ENCODE results near the gene RBP2.

RBP2 gene

DNA sequence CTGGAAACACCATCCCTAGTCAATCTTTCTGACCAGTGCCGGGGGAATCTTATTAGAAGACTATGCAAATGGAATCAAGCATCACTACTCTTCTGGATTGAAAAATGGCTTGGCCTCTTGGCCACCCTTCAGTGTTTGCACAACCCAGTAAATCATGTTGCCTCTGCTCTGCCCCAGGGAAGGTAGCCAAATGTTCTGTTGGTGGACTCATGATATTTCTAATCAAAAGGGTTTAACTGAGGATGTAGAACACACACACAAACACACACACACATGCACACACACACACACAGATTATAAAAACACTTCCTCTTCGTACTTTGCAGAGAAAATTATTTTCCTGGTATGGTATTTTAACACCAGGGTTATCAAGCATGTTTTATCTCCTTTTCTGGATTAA lies 7.9 kb downstream of the RBP2 start:
- no peak for TF ChIP-seq GATA3 (IDR thresholded peaks at IDR 0.05; ENCODE audit: low read depth, low read length)
- TF ChIP-seq GATA2 (IDR thresholded peaks at IDR 0.05; ENCODE audit: low read depth, low read length), result no peak

DNA sequence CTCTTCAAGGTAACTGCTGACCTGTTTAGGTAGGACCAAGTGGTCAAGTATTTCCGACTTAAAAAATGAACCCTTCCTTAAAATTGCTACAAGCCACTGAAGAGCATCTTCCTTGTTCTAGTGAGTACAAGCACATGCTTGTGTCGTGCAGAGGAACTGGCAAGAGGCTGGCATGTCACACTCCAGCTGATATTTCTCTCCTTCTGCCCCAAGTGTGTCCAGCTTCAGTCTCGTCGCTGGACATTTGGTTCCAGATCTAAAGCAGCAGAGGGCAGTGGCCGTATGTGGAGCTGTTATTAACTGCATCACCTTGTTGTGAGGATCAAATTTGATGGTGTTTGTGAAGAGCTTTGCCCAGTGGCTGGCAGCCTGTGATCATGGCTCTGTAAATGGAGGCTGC lies 10.0 kb downstream of the RBP2 start:
- TF ChIP-seq GATA2 (IDR thresholded peaks at IDR 0.05; ENCODE audit: low read depth, low read length), result no peak
- TF ChIP-seq GATA3 (IDR thresholded peaks at IDR 0.05; ENCODE audit: low read depth, low read length), result no peak

DNA sequence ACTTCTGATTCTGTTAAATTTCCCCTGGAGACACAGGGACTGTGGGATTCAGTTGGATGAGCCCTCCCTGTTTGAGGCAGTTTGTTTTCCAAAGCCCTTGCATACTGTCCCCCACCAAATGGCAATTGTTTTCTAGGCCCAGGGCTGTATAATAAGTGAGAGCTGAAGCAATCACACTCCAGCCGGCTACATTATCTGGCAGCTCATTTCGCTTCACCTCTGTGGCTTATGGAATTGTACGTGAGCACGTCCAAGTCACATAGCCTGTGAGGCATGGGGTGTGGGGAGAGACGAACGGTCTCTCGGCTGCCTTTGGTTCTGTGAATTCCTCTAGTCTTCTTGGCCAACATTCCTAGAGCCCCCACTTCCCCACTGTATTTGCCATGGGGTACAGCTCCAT lies 10.7 kb downstream of the RBP2 start:
- no peak for TF ChIP-seq GATA2 (IDR thresholded peaks at IDR 0.05; ENCODE audit: low read depth, low read length)
- no peak for TF ChIP-seq GATA3 (IDR thresholded peaks at IDR 0.05; ENCODE audit: low read depth, low read length)

DNA sequence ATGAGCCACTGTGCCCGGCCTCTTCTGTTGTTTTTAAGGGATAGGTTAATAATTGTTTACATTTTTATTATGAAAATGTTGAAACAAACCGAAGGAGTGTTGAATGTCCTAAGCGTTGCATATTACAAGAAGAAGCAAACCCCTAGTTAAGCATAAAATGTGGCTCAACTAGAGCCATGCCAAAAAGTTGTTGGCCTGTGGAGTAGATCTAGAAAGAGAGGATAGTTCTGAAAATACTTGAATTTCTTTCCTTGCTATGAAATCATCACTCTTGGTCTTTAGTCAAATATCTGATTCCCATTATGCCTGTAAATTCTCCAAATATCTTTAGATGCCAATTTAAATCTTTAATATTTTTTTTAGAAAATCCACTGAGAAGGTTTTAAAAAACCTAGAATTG lies 12.8 kb downstream of the RBP2 start:
- TF ChIP-seq GATA3 (IDR thresholded peaks at IDR 0.05; ENCODE audit: low read depth, low read length) (no peak), GATA2 (IDR thresholded peaks at IDR 0.05; ENCODE audit: low read depth, low read length) (no peak)

DNA sequence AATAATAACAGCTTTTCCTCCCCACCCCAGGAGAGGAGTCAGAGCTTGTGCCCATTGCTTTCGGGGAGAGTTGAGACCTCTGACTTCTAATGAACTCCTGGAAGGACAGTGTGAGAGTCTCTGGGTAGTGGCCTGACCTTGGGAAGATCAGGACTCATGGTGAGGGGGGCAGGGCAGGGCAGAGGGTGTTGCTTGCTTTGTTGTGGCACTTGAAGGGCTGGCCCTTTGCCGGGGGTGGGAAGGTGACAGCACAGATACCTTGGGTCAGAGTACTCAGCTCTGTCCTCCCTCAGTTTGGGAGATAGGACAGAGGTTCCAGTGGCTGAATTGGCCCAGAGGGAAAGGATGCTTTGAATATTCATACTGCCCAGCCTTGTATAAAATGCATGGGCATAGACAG lies 15.8 kb downstream of the RBP2 start:
- no peak for TF ChIP-seq GATA3 (IDR thresholded peaks at IDR 0.05; ENCODE audit: low read depth, low read length)
- no peak for TF ChIP-seq GATA2 (IDR thresholded peaks at IDR 0.05; ENCODE audit: low read depth, low read length)

DNA sequence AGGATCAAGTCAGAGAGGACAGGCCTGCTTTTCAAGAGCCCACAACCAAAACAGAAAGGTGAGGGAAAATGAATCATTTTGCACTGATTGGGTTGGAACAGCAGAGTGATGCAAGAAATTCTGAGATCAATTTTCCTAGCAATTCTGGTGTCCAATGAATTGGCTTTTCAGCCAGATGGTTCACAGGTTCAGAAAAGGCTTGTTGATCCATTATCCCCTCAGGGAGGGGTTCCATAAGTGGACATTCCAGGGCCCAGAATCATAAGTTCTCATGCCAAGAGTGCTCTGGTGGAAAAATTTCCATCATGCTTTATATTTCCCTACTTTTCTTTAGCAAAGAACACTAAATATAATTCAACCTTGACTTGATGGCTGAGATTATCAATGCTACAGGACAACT lies 16.2 kb downstream of the RBP2 start:
- no peak for TF ChIP-seq GATA3 (IDR thresholded peaks at IDR 0.05; ENCODE audit: low read depth, low read length)
- TF ChIP-seq GATA2 (IDR thresholded peaks at IDR 0.05; ENCODE audit: low read depth, low read length), result no peak

DNA sequence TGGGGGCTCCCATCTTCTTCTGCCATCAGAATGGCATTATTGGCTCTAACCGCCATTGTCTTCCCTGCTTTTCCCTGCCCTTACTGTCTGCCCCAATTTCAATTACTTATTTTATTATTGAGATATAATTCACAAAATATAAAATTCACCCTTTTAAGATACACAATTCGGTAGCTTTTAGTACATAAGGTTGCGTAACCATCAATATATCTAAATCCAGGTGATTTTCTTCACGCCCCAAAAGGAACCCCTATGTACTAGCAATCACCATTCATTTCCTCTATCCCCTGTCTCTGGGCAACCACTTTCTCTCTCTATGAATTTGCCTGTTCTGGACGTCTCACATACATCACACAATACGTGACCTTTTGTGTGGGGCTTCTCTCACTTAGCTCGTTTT lies 18.0 kb downstream of the RBP2 start:
- TF ChIP-seq GATA2 (IDR thresholded peaks at IDR 0.05; ENCODE audit: low read depth, low read length) (no peak), GATA3 (IDR thresholded peaks at IDR 0.05; ENCODE audit: low read depth, low read length) (no peak)

DNA sequence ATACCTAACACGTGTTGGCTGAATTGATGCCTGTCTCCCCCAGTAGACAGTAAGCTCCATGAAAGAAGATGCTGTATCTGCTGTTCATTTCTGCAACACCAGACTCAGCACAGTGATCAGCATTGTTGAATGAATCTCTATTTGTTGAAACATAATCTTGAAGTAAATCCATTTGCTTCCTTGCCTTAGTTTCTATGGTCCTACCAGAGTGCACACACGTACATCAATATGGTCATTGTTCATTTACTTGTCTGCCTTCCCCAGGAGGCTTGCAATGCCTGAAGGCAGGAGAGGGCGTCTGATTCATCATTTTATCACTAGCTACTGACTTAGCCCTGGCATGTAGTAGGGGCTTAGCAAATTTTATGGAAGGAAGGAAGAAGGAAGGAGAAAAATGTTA lies 19.2 kb downstream of the RBP2 start:
- no peak for TF ChIP-seq GATA2 (IDR thresholded peaks at IDR 0.05; ENCODE audit: low read depth, low read length)
- TF ChIP-seq GATA3 (IDR thresholded peaks at IDR 0.05; ENCODE audit: low read depth, low read length), result no peak

DNA sequence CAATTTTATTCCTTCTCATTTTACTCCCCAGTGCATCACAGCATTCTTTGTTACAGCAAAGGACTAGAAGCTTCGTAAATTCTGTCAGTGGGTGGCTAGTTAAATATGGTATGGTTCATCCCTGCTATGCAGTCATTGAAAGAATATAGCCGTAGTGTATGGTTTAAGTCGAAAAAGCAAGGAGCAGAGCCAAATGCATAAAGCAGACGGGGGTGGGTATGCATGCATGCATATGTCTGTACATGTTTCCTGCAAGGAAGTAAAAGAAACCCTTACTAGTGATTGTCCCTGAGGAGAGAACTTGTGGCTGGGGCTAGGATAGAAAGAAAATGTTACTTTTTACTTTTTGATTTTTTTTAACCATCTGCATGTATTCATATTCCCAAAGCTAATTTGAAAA lies 19.9 kb downstream of the RBP2 start:
- TF ChIP-seq GATA3 (IDR thresholded peaks at IDR 0.05; ENCODE audit: low read depth, low read length) (no peak), GATA2 (IDR thresholded peaks at IDR 0.05; ENCODE audit: low read depth, low read length) (no peak)

DNA sequence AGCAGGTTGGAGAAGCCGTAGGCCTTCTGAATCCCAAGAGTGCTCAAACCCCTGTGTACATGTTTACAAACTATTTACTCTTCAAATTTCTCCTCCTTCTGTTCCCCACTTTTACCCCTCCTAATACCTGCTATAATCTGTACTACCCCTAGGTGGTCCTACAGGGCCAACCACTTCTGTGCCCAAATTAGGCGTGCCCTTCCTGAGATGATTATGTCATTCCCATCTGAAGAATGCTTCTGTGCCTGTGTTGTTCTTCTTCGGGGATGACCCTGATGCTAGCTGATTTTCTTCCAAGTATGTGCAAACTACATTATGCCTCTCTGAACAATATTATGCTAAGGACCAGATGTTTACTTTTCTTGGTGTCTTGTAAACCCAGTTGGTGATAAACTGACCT lies 20.5 kb downstream of the RBP2 start:
- TF ChIP-seq GATA2 (IDR thresholded peaks at IDR 0.05; ENCODE audit: low read depth, low read length), result no peak
- no peak for TF ChIP-seq GATA3 (IDR thresholded peaks at IDR 0.05; ENCODE audit: low read depth, low read length)

DNA sequence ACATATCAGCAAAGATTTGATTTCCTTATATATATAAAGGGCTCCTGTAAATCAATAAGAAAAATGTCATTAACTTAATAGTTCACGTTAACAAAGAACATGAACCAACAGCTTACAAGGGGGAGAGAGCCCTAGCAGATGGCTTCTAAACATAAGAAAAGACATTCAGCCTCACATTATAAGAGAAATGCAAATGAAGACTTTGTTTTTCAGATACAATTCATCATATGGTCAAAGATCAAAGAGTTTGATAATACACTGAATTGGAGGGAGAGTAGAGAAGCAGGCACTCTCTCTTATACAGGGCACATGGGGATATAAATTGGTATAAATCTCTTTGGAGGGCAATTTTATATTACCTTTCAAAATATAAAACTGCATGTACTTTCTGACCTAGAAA lies 21.1 kb downstream of the RBP2 start:
- no peak for TF ChIP-seq GATA2 (IDR thresholded peaks at IDR 0.05; ENCODE audit: low read depth, low read length)
- TF ChIP-seq GATA3 (IDR thresholded peaks at IDR 0.05; ENCODE audit: low read depth, low read length), result no peak

DNA sequence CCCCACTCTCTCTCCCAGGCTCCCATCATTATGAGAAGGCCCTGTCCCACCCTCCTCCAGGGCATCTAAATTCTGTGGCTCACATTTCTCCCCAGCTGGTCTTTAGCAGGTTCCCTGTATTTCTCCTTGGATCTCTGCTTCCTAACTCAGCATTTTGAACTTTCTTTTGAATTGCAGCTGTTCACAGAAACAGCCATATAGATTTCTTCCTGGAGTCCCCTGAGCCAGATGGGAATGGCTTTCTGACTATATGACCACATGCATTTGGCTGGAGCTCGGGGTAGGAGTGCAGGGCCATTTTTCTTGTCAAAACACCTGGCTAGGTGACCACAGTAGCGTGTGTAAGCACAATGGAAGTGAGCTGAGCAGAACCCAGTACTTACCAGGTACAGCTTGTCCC lies 22.0 kb downstream of the RBP2 start:
- no peak for TF ChIP-seq GATA2 (IDR thresholded peaks at IDR 0.05; ENCODE audit: low read depth, low read length)
- TF ChIP-seq GATA3 (IDR thresholded peaks at IDR 0.05; ENCODE audit: low read depth, low read length), result no peak

DNA sequence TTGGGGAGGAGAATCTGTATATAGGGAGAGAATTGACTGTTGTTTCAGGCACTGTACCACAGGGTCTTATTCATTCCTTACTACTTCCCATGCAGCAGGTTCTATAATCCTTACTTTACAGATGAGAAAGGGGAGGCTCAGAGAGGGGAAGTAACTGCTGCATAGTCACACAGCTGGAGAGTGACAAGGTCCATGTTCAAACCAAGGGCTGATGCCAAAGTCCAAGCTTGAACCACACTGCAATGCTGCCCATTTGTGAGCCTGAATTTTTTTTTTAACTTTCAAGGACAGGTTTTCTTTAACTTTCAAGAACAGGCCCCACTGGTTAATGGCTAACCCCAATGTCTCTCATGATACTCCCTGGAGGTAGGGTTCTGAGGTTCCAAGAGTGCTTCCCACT lies 26.2 kb downstream of the RBP2 start:
- TF ChIP-seq GATA2 (IDR thresholded peaks at IDR 0.05; ENCODE audit: low read depth, low read length) (no peak), GATA3 (IDR thresholded peaks at IDR 0.05; ENCODE audit: low read depth, low read length) (no peak)

DNA sequence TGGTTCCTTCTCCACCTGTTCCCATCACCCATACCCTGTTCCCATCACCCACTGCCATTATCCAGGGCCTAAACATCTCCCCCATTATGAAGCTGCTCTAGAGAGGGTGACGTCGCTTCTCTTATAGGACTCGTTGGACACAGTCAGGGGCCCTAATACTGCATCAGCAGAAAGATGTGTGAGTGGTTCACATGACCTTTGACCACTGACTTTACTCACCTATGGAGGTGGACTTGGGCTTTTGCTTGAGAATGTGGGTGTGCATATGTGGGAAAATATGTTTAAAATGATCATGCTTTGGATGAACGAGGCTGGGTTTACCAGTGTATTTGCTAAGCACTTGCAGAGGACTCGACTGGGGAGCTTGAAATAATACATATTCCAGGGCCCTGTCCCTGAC lies 26.8 kb downstream of the RBP2 start:
- TF ChIP-seq GATA3 (IDR thresholded peaks at IDR 0.05; ENCODE audit: low read depth, low read length), result no peak
- no peak for TF ChIP-seq GATA2 (IDR thresholded peaks at IDR 0.05; ENCODE audit: low read depth, low read length)

DNA sequence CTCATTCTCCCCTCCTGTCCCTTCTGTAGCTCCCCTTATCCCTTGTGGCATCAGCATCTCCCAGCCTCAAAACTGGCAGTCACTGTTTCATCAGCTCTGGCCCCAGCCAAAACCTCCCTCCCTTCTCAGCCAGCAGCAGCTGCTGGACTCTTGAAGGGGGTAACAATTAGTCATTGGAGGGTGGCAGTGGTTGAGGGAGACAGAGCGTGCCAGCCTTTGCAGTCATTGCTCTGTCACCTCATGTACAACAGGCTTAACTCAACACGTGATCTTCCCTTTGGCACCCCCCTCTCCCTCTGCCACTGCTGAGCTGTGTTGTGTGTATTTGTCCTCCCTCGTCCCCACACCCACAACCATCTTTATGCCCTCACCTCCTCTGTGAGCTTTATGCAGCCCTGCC lies 28.2 kb downstream of the RBP2 start:
- TF ChIP-seq GATA2 (IDR thresholded peaks at IDR 0.05; ENCODE audit: low read depth, low read length) (no peak), GATA3 (IDR thresholded peaks at IDR 0.05; ENCODE audit: low read depth, low read length) (no peak)

DNA sequence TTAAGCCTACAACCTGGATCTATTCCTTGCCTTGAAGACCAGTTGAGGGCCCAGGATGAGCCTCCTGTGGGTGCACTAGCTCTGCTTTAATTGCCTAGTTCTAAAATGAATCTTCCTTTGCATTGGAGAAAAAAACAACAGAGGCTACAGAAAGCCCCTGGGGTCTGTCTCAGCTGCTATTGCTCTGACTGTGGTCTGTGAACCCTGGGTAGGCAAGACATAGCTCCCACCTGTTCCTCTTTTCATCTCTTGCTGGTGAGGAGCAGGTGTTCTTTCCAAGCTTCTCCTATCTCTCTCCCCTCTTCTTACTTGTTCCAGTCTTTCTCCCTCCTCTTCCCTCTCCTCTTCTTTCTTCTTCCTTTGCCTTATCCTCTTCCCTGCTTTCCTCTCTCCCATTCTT lies 28.8 kb downstream of the RBP2 start:
- TF ChIP-seq GATA3 (IDR thresholded peaks at IDR 0.05; ENCODE audit: low read depth, low read length), result no peak
- no peak for TF ChIP-seq GATA2 (IDR thresholded peaks at IDR 0.05; ENCODE audit: low read depth, low read length)

All from SH-SY5Y (cell line).